ENCODE results near the gene CDKAL1.
A peak's percentile ranks its signal among the peaks of the same experiment; 100 is the strongest.

CDKAL1 gene

DNA sequence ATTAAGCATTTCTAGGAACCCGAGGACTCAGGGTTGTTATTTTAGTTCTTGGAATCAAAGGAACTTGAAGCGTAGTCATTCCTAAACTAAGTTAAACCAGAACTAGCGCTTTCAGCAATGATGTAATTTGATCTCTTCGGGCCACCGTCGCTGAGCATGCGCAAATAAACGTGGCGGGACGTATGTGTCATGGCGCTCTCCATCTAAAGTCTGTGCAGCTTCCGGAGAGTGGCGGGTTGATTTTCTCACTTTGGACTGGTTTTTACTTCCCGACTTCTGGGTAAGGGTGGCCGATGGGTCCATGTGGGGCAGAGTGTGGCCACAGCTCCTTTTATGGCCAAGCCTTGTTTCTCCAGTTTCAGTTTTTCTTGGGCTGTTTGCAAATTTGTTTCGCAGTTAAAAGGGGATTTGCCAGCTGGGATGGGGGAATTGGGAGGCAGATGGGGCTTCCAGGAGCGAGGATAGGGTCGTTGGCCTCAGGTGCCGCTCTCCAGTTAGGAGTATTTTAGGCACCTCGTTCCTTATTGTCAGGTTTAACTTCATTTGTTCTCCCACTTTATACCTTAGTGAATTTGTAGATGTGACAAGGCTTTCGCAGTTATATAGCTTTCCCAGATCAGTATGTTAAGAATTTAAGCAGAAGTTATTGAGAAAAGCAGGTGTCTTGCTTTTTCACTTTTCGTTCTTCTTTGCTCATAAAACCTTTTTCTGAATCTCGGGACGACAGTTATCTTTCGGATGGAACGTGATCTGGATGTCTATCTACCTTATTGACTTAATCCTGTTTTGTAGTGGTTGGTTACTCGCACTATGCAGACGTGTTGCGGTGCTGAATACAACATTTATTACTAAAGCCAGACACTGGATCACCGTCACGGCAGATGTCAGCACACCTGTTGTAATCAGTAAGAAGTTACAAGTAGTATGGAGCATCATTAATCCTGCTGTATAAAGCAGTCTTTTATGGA lies at the start of gene CDKAL1:
TSS of gene CDKAL1 (plus strand) at position 163 of the 968 bp plus-strand sequence. CDS start 11,894 bp downstream, outside the sequence.
- Histone ChIP-seq H3K4me3 (ENCODE audit: low read length, poor library complexity, severe bottlenecking) (peak within 1 kb of the TSS; percentile 95), H3K79me2 (ENCODE audit: insufficient read depth, low read length) (peaks cover 51% of the 10 kb centered on the region), H3K27me3 (ENCODE audit: insufficient read depth, low read length, poor library complexity, severe bottlenecking) (no peaks in the 10 kb centered on the region), H2AFZ (ENCODE audit: low read length) (peak within 1 kb of the TSS; percentile 71), H3K9ac (ENCODE audit: low read depth, low read length, poor library complexity, severe bottlenecking) (peak within 1 kb of the TSS; percentile 93), H3K36me3 (ENCODE audit: insufficient read depth, low read length) (no peaks in the 10 kb centered on the region), H3K9me3 (ENCODE audit: insufficient read depth, low read depth, low read length) (no peaks in the 10 kb centered on the region), H4K20me1 (ENCODE audit: insufficient read depth, low read length, poor library complexity, severe bottlenecking) (peaks cover 7% of the 10 kb centered on the region), H3F3A (ENCODE audit: low read depth) (no peaks in the 10 kb centered on the region), H3K4me2 (ENCODE audit: low read depth, low read length, poor library complexity, severe bottlenecking) (peak within 1 kb of the TSS; percentile 66), H3K9me2 (replicated peaks; ENCODE audit: low read depth, low read length) (no peaks in the 10 kb centered on the region), H3K4me1 (ENCODE audit: insufficient read depth, low read length, poor library complexity, severe bottlenecking) (peaks cover 44% of the 10 kb centered on the region)
- no peak for TF ChIP-seq EZH2phosphoT487 (IDR thresholded peaks at IDR 0.05; ENCODE audit: borderline replicate concordance)
- TF ChIP-seq, protein P1, sequence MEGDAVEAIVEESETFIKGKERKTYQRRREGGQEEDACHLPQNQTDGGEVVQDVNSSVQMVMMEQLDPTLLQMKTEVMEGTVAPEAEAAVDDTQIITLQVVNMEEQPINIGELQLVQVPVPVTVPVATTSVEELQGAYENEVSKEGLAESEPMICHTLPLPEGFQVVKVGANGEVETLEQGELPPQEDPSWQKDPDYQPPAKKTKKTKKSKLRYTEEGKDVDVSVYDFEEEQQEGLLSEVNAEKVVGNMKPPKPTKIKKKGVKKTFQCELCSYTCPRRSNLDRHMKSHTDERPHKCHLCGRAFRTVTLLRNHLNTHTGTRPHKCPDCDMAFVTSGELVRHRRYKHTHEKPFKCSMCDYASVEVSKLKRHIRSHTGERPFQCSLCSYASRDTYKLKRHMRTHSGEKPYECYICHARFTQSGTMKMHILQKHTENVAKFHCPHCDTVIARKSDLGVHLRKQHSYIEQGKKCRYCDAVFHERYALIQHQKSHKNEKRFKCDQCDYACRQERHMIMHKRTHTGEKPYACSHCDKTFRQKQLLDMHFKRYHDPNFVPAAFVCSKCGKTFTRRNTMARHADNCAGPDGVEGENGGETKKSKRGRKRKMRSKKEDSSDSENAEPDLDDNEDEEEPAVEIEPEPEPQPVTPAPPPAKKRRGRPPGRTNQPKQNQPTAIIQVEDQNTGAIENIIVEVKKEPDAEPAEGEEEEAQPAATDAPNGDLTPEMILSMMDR (conservative IDR thresholded peaks at IDR 0.05; ENCODE audit: low read length): no peak

DNA sequence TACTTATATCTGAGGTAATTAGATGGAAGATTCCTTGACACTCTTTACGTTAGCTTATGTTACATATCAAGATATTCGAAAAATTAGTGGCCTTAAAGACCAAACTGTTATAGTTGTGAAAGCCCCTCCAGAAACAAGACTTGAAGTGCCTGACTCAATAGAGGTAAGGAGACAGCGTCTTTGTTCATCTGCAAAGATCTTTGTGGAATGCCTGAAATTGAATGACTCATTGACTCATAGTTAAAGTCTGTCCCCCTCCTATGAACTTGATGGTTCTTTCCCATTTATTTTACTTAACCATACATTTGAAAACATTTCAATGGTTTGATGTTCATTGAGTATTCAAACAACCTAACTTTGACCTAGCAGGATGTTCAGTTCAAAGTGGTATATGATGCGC lies 47.6 kb upstream of the CDKAL1 start:
- Histone ChIP-seq H3F3A (ENCODE audit: low read depth) (no peaks in the 10 kb centered on the region; the same call in 1 of the 2 replicates), H4K20me1 (ENCODE audit: insufficient read depth, low read length, poor library complexity, severe bottlenecking) (no peaks in the 10 kb centered on the region), H3K9me2 (replicated peaks; ENCODE audit: low read depth, low read length) (no peaks in the 10 kb centered on the region), H3K4me2 (ENCODE audit: low read depth, low read length, poor library complexity, severe bottlenecking) (no peak overlapping the region), H3K9me3 (ENCODE audit: insufficient read depth, low read depth, low read length) (no peaks in the 10 kb centered on the region), H3K79me2 (ENCODE audit: insufficient read depth, low read length) (peaks cover 30% of the 10 kb centered on the region; the same call in 1 of the 2 replicates), H2AFZ (ENCODE audit: low read length) (no peak overlapping the region), H3K36me3 (ENCODE audit: insufficient read depth, low read length) (peaks cover 96% of the 10 kb centered on the region), H3K4me1 (ENCODE audit: insufficient read depth, low read length, poor library complexity, severe bottlenecking) (no peaks in the 10 kb centered on the region), H3K27me3 (ENCODE audit: insufficient read depth, low read length, poor library complexity, severe bottlenecking) (no peaks in the 10 kb centered on the region), H3K4me3 (ENCODE audit: low read length, poor library complexity, severe bottlenecking) (no peak overlapping the region), H3K9ac (ENCODE audit: low read depth, low read length, poor library complexity, severe bottlenecking) (no peak overlapping the region)
- TF ChIP-seq, protein P1 (conservative IDR thresholded peaks at IDR 0.05; ENCODE audit: low read length): no peak
- no peak for TF ChIP-seq EZH2phosphoT487 (IDR thresholded peaks at IDR 0.05; ENCODE audit: borderline replicate concordance)

DNA sequence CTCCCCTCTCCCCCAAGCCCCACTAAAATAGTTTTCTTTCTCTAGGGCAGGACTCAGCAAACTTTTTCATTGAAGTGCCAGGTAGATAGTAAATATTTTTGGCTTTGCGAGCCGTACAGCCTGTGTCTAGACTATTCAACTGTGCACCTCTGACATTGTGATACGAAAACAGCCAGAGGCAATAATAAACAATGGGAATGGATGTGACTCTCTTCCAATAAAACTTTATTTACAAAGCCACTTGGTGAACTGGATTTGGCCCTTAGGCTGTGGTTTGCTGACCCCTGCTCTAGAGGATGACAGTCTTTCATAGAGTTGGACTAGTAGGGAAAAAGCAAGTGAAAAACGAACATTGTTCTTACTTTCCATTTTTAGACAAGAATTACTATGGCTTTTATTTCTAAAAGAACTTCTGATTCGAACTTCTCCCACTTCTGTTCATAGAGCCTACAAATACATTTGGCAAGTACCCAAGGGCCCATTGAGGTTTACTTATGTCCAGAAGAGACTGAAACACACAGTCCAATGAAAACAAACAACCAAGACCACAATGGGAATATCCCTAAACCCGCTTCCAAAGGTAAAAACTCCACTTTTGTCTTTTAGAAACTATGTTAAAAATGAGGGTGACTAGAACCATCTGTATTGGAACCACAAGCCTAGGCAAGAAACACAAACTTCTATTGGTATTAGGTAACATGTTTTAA lies 46.4 kb upstream of the CDKAL1 start:
- Histone ChIP-seq H3K9me2 (replicated peaks; ENCODE audit: low read depth, low read length) (no peaks in the 10 kb centered on the region), H4K20me1 (ENCODE audit: insufficient read depth, low read length, poor library complexity, severe bottlenecking) (no peaks in the 10 kb centered on the region), H2AFZ (ENCODE audit: low read length) (no peak overlapping the region), H3K4me2 (ENCODE audit: low read depth, low read length, poor library complexity, severe bottlenecking) (no peak overlapping the region), H3K36me3 (ENCODE audit: insufficient read depth, low read length) (peaks cover 94% of the 10 kb centered on the region), H3K4me3 (ENCODE audit: low read length, poor library complexity, severe bottlenecking) (no peak overlapping the region), H3F3A (ENCODE audit: low read depth) (no peaks in the 10 kb centered on the region; the same call in 1 of the 2 replicates), H3K4me1 (ENCODE audit: insufficient read depth, low read length, poor library complexity, severe bottlenecking) (no peaks in the 10 kb centered on the region), H3K27me3 (ENCODE audit: insufficient read depth, low read length, poor library complexity, severe bottlenecking) (no peaks in the 10 kb centered on the region), H3K79me2 (ENCODE audit: insufficient read depth, low read length) (peaks cover 29% of the 10 kb centered on the region; the same call in 1 of the 2 replicates), H3K9me3 (ENCODE audit: insufficient read depth, low read depth, low read length) (no peaks in the 10 kb centered on the region), H3K9ac (ENCODE audit: low read depth, low read length, poor library complexity, severe bottlenecking) (no peak overlapping the region)
- TF ChIP-seq, protein P1 (conservative IDR thresholded peaks at IDR 0.05; ENCODE audit: low read length): no peak
- no peak for TF ChIP-seq EZH2phosphoT487 (IDR thresholded peaks at IDR 0.05; ENCODE audit: borderline replicate concordance)
